WTC11 (cell line): Measurements from ENCODE around the gene P2RY6. TPM values are rescaled to one million over a fixed set of nuclear protein-coding genes. Genes with fewer than 3 reads are reported as not detected.

Source experiments
- ATAC-seq: fragments of 200-7000 bp; cut with Tn5 transposase; 2 replicates; pipeline ENCODE4 v1.10.0; 2021; ENCODE audit warnings: mild to moderate bottlenecking, moderate library complexity
- CTCF ChIA-PET: fragments of 300-600 bp; sonication (Branson Sonifier 250); formaldehyde crosslinking; loops from one replicate; lab custom pipeline; 2021; ENCODE audit warnings: antibody characterized with exemption; lab: Charles Lee
- POLR2A ChIA-PET: fragments of 350-600 bp; sonication (Branson Sonifier 250); formaldehyde crosslinking; loops from one replicate; lab custom pipeline; 2021; ENCODE audit warnings: antibody characterized with exemption; lab: Charles Lee
- DNase-seq: peaks from one replicate; pipeline ENCODE4 v3.0.0; 2021; ENCODE audit warnings: low spot score
- H3K27ac Mint-ChIP-seq: 2 replicates; pipeline ENCODE4 v1.8.0; 2021; ENCODE audit warnings: mixed read lengths
- H3K27me3 Mint-ChIP-seq: 2 replicates; pipeline ENCODE4 v1.8.0; 2021; ENCODE audit warnings: low read depth, mild to moderate bottlenecking, moderate library complexity, mixed read lengths
- H3K36me3 Mint-ChIP-seq: 2 replicates; pipeline ENCODE4 v1.8.0; 2021; ENCODE audit warnings: mixed read lengths
- H3K4me1 Mint-ChIP-seq: 2 replicates; pipeline ENCODE4 v1.8.0; 2022; ENCODE audit warnings: mixed read lengths
- H3K4me3 Mint-ChIP-seq: 2 replicates; pipeline ENCODE4 v1.8.0; 2021; ENCODE audit warnings: mild to moderate bottlenecking, moderate library complexity, mixed read lengths
- H3K9me3 Mint-ChIP-seq: 2 replicates; pipeline ENCODE4 v1.8.0; 2021; ENCODE audit warnings: mixed read lengths
- ATF3 ChIP-seq: sonication (generic); formaldehyde crosslinking; conservative IDR thresholded peaks from 2 replicates; pipeline ENCODE4 v1.8.1; 2022; ENCODE audit warnings: mild to moderate bottlenecking, missing genetic modification reagents
- FOXJ3 ChIP-seq: sonication (generic); formaldehyde crosslinking; IDR thresholded peaks from 2 replicates; pipeline ENCODE4 v1.9.0; 2021; ENCODE audit warnings: missing genetic modification reagents, mild to moderate bottlenecking, borderline replicate concordance
- FOXP1 ChIP-seq: sonication (generic); formaldehyde crosslinking; IDR thresholded peaks from 2 replicates; pipeline ENCODE4 v1.8.0; 2022; ENCODE audit warnings: missing genetic modification reagents, mild to moderate bottlenecking, moderate library complexity, borderline replicate concordance
- JAZF1 ChIP-seq: fragments of 250-450 bp; sonication (Bioruptor Pico); IDR thresholded peaks from 2 replicates; pipeline ENCODE4 v1.9.0; 2021; ENCODE audit warnings: moderate library complexity, mild to moderate bottlenecking, inconsistent platforms
- MXD4 ChIP-seq: fragments of 250-450 bp; sonication (Bioruptor Pico); IDR thresholded peaks from 2 replicates; pipeline ENCODE4 v1.8.0; 2021; ENCODE audit warnings: mild to moderate bottlenecking, moderate library complexity, borderline replicate concordance
- NFATC4 ChIP-seq: fragments of 250-450 bp; sonication (Bioruptor Pico); IDR thresholded peaks from 2 replicates; pipeline ENCODE4 v1.9.0; 2021; ENCODE audit warnings: mild to moderate bottlenecking
- NFE2L1 ChIP-seq: sonication (generic); formaldehyde crosslinking; IDR thresholded peaks from 2 replicates; pipeline ENCODE4 v1.8.1; 2023; ENCODE audit warnings: missing genetic modification reagents
- SMAD3 ChIP-seq: sonication (generic); formaldehyde crosslinking; IDR thresholded peaks from 2 replicates; pipeline ENCODE4 v1.8.0; 2022; ENCODE audit warnings: missing genetic modification reagents, mild to moderate bottlenecking, borderline replicate concordance
- SMAD4 ChIP-seq: sonication (generic); formaldehyde crosslinking; IDR thresholded peaks from 2 replicates; pipeline ENCODE4 v1.8.0; 2022; ENCODE audit warnings: mild to moderate bottlenecking, missing genetic modification reagents
- TCF7 ChIP-seq: sonication (generic); formaldehyde crosslinking; IDR thresholded peaks from 2 replicates; pipeline ENCODE4 v1.8.0; 2022; ENCODE audit warnings: mild to moderate bottlenecking, low read depth, missing genetic modification reagents, moderate library complexity
- TEAD4 ChIP-seq: sonication (generic); formaldehyde crosslinking; IDR thresholded peaks from 2 replicates; pipeline ENCODE4 v1.8.0; 2022; ENCODE audit warnings: mild to moderate bottlenecking, missing genetic modification reagents
- ZBTB43 ChIP-seq: sonication (generic); formaldehyde crosslinking; IDR thresholded peaks from 2 replicates; pipeline ENCODE4 v1.8.1; 2023; ENCODE audit warnings: mild to moderate bottlenecking, missing genetic modification reagents
- ZMAT4 ChIP-seq: fragments of 250-450 bp; sonication (Bioruptor Pico); IDR thresholded peaks from 2 replicates; pipeline ENCODE4 v1.9.0; 2021; ENCODE audit warnings: mild to moderate bottlenecking
- ZNF121 ChIP-seq: sonication (generic); formaldehyde crosslinking; IDR thresholded peaks from 2 replicates; pipeline ENCODE4 v1.8.0; 2023; ENCODE audit warnings: missing genetic modification reagents
- ZNF317 ChIP-seq: sonication (generic); formaldehyde crosslinking; IDR thresholded peaks from 2 replicates; pipeline ENCODE4 v1.8.1; 2023; ENCODE audit warnings: low read depth, mild to moderate bottlenecking, moderate library complexity, missing genetic modification reagents, borderline replicate concordance
- ZNF396 ChIP-seq: fragments of 250-450 bp; sonication (Bioruptor Pico); IDR thresholded peaks from 2 replicates; pipeline ENCODE4 v1.8.0; 2021; ENCODE audit warnings: mild to moderate bottlenecking, moderate library complexity, borderline replicate concordance
- ZNF532 ChIP-seq: fragments of 250-450 bp; sonication (Bioruptor Pico); IDR thresholded peaks from 2 replicates; pipeline ENCODE4 v1.9.0; 2021; ENCODE audit warnings: mild to moderate bottlenecking, borderline replicate concordance
- ZNF671 ChIP-seq: fragments of 250-450 bp; sonication (Bioruptor Pico); IDR thresholded peaks from 2 replicates; pipeline ENCODE4 v1.8.0; 2021; ENCODE audit warnings: mild to moderate bottlenecking
- total RNA-seq: library from RNA; stranded (reverse); gene quantifications from 3 replicates; pipeline ENCODE4 v1.2.3, GENCODE V29; 2021
- TF ChIP-seq, protein P1 (sequence below): sonication (generic); formaldehyde crosslinking; IDR thresholded peaks from 2 replicates; pipeline ENCODE4 v1.8.0; 2022; ENCODE audit warnings: mild to moderate bottlenecking, missing genetic modification reagents
- TF ChIP-seq, protein P2 (sequence below): sonication (generic); formaldehyde crosslinking; IDR thresholded peaks from 2 replicates; pipeline ENCODE4 v1.8.0; 2022; ENCODE audit warnings: mild to moderate bottlenecking, missing genetic modification reagents
- TF ChIP-seq, protein P3 (sequence below): sonication (generic); formaldehyde crosslinking; IDR thresholded peaks from 2 replicates; pipeline ENCODE4 v1.8.0; 2022; ENCODE audit warnings: mild to moderate bottlenecking, missing genetic modification reagents

P2RY6 gene
- total RNA-seq, 1 experiment from 2014 or later: not detected

GRCh38 chr11:73333640-73334383 lies 61.7 kb downstream of the P2RY6 start:
- Mint-ChIP-seq H3K4me3 (no peak overlapping the region), H3K9me3 (no peaks in the 10 kb centered on the region), H3K27me3 (peaks cover 72% of the 10 kb centered on the region), H3K4me1 (peaks cover 47% of the 10 kb centered on the region), H3K36me3 (no peaks in the 10 kb centered on the region), H3K27ac (no peak overlapping the region)
- DNase-seq (no peak), ATAC-seq (no peak)
- ChIA-PET CTCF (interaction anchor here (0.7 to 6.2 kb wide), 13 partner anchors 11 to 64 kb away, joined by 3 to 270 read pairs (median 18); partner anchors contain the start of gene ARHGEF17), POLR2A (interaction anchor here (2.9 kb wide), 1 partner anchor 26 kb away, joined by 23 read pairs; the partner anchor contains the start of gene ARHGEF17)
- TF ChIP-seq ATF3 (CRISPR knock-in tag) (no peak), SMAD4 (CRISPR knock-in tag) (no peak), TCF7 (CRISPR knock-in tag) (no peak), NFE2L1 (CRISPR knock-in tag) (no peak), SMAD3 (CRISPR knock-in tag) (no peak), ZNF671 (CRISPR knock-in tag) (no peak), ZNF121 (CRISPR knock-in tag) (no peak), ZNF396 (no peak), MXD4 (CRISPR knock-in tag) (no peak), ZBTB43 (no peak), NFATC4 (CRISPR knock-in tag) (no peak), ZNF317 (CRISPR knock-in tag) (no peak), ZMAT4 (CRISPR knock-in tag) (no peak), FOXP1 (CRISPR knock-in tag) (no peak), TEAD4 (no peak)
- TF ChIP-seq, protein P1, sequence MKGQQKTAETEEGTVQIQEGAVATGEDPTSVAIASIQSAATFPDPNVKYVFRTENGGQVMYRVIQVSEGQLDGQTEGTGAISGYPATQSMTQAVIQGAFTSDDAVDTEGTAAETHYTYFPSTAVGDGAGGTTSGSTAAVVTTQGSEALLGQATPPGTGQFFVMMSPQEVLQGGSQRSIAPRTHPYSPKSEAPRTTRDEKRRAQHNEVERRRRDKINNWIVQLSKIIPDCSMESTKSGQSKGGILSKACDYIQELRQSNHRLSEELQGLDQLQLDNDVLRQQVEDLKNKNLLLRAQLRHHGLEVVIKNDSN: no peak
- TF ChIP-seq, protein P2, sequence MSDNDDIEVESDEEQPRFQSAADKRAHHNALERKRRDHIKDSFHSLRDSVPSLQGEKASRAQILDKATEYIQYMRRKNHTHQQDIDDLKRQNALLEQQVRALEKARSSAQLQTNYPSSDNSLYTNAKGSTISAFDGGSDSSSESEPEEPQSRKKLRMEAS (CRISPR knock-in tag): no peak
- TF ChIP-seq, protein P3, sequence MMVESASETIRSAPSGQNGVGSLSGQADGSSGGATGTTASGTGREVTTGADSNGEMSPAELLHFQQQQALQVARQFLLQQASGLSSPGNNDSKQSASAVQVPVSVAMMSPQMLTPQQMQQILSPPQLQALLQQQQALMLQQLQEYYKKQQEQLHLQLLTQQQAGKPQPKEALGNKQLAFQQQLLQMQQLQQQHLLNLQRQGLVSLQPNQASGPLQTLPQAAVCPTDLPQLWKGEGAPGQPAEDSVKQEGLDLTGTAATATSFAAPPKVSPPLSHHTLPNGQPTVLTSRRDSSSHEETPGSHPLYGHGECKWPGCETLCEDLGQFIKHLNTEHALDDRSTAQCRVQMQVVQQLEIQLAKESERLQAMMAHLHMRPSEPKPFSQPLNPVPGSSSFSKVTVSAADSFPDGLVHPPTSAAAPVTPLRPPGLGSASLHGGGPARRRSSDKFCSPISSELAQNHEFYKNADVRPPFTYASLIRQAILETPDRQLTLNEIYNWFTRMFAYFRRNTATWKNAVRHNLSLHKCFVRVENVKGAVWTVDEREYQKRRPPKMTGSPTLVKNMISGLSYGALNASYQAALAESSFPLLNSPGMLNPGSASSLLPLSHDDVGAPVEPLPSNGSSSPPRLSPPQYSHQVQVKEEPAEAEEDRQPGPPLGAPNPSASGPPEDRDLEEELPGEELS (CRISPR knock-in tag): no peak
- TF ChIP-seq, all 79 proteins: peak for 0

GRCh38 chr11:73334384-73335203 lies 62.5 kb downstream of the P2RY6 start:
- no peak for DNase-seq
- H3K9me3 Mint-ChIP-seq: no peaks in the 10 kb centered on the region
- ChIA-PET POLR2A (interaction anchor here (0.7 to 2.9 kb wide), 4 partner anchors 26 to 67 kb away, joined by 3 to 23 read pairs (median 5); partner anchors contain the start of gene ARHGEF17), CTCF (interaction anchor here (0.6 to 6.2 kb wide), 39 partner anchors 8 to 522 kb away, joined by 3 to 270 read pairs (median 8); partner anchors contain the start of genes ARHGEF17 and RELT)
- H3K4me1 Mint-ChIP-seq: peaks cover 47% of the 10 kb centered on the region
- no peaks in the 10 kb centered on the region for H3K36me3 Mint-ChIP-seq
- ATAC-seq: no peak
- no peak overlapping the region for H3K4me3 Mint-ChIP-seq
- H3K27ac Mint-ChIP-seq: no peak overlapping the region
- peaks cover 68% of the 10 kb centered on the region for H3K27me3 Mint-ChIP-seq
- TF ChIP-seq FOXJ3 (CRISPR knock-in tag) (no peak), JAZF1 (CRISPR knock-in tag) (no peak), ZNF532 (CRISPR knock-in tag) (no peak), NFATC4 (CRISPR knock-in tag) (no peak), ZBTB43 (no peak)
